GM21825 (cell line): ENCODE results near the gene OR4E1.
"Not testable (repeated sequence)": the region's sequence is repeated elsewhere in the genome, so short reads cannot be mapped to it uniquely, and the experiment has no call there.

ENCODE experiments used
- ATAC-seq: cut with Tn5 transposase; IDR thresholded peaks from one replicate; pipeline ENCODE4 v1.9.1; 2021; ENCODE audit warnings: mild to moderate bottlenecking, moderate library complexity; ENCODE audit not compliant: unreplicated experiment

Gene OR4E1

GRCh38 chr14:21673718-21674117 lies at the start of gene OR4E1:
Gene OR4E1, minus strand, starts transcription at chr14:21673818. Its CDS starts 2,883 bp downstream, at chr14:21670935.
- ATAC-seq = no peak

- ATAC-seq = no peak
These were observed 47.9 kb upstream of the OR4E1 start for GRCh38 chr14:21721504-21721903.

GRCh38 chr14:21719841-21720240 lies 46.2 kb upstream of the OR4E1 start:
- ATAC-seq = no peak

- no peak for ATAC-seq
These were observed 40.8 kb upstream of the OR4E1 start for GRCh38 chr14:21714318-21714929.

GRCh38 chr14:21712036-21712435 lies 38.4 kb upstream of the OR4E1 start:
- ATAC-seq = no peak

- ATAC-seq = no peak
These were observed 37.8 kb upstream of the OR4E1 start for GRCh38 chr14:21711360-21711961.

- ATAC-seq = no peak
These were observed 30.7 kb upstream of the OR4E1 start for GRCh38 chr14:21704338-21704737.

- no peak for ATAC-seq
These were observed 30.0 kb upstream of the OR4E1 start for GRCh38 chr14:21703357-21704326.

- ATAC-seq = no peak
These were observed 28.7 kb upstream of the OR4E1 start for GRCh38 chr14:21702316-21702715.

- ATAC-seq = no peak
These were observed 25.9 kb upstream of the OR4E1 start for GRCh38 chr14:21699551-21699950.

- not testable (repeated sequence) for ATAC-seq
These were observed 24.9 kb upstream of the OR4E1 start for GRCh38 chr14:21698538-21698937.

GRCh38 chr14:21697662-21698061 lies 24.0 kb upstream of the OR4E1 start:
- not testable (repeated sequence) for ATAC-seq

- no peak for ATAC-seq
These were observed 20.8 kb upstream of the OR4E1 start for GRCh38 chr14:21694425-21694824.

- ATAC-seq = no peak
These were observed 12.8 kb upstream of the OR4E1 start for GRCh38 chr14:21686468-21686867.

- ATAC-seq = no peak
These were observed 6.5 kb upstream of the OR4E1 start for GRCh38 chr14:21680072-21680471.

GRCh38 chr14:21675566-21675965 lies 1.9 kb upstream of the OR4E1 start:
- ATAC-seq = no peak

- ATAC-seq = no peak
These were observed 1.5 kb downstream of the OR4E1 start for GRCh38 chr14:21672116-21672515.

- ATAC-seq = no peak
These were observed 2.2 kb downstream of the OR4E1 start for GRCh38 chr14:21671371-21671770.

GRCh38 chr14:21669284-21669683 lies 4.3 kb downstream of the OR4E1 start:
- ATAC-seq = no peak

GRCh38 chr14:21668377-21668776 lies 5.2 kb downstream of the OR4E1 start:
- no peak for ATAC-seq

GRCh38 chr14:21656980-21657379 lies 16.6 kb downstream of the OR4E1 start:
- ATAC-seq = no peak

GRCh38 chr14:21654215-21654614 lies 19.4 kb downstream of the OR4E1 start:
- ATAC-seq = no peak
